Esophagus squamous epithelium (tissue), 4 donors: ENCODE results near the gene FAM174C.

Experiments used
- POLR2A ChIP-seq, 4 donors: fragments of 450-650 bp; IDR thresholded peaks; one replicate each; pipeline ENCODE4 v1.6.1; 2017; ENCODE audit warnings: antibody characterized with exemption in 4 of 4, mild to moderate bottlenecking in 4 of 4, moderate library complexity in 3 of 4
- TF ChIP-seq, protein P1 (sequence below), 6 experiments: fragments of 450-650 bp in 4 of 6; fragments of 200-600 bp in 2 of 6; sonication (generic) in 2 of 6; IDR thresholded peaks; one replicate each; pipeline ENCODE4 v1.5.1; 2016 to 2019; ENCODE audit warnings: antibody characterized with exemption in 6 of 6, mild to moderate bottlenecking in 4 of 6, moderate library complexity in 4 of 6

DNA sequence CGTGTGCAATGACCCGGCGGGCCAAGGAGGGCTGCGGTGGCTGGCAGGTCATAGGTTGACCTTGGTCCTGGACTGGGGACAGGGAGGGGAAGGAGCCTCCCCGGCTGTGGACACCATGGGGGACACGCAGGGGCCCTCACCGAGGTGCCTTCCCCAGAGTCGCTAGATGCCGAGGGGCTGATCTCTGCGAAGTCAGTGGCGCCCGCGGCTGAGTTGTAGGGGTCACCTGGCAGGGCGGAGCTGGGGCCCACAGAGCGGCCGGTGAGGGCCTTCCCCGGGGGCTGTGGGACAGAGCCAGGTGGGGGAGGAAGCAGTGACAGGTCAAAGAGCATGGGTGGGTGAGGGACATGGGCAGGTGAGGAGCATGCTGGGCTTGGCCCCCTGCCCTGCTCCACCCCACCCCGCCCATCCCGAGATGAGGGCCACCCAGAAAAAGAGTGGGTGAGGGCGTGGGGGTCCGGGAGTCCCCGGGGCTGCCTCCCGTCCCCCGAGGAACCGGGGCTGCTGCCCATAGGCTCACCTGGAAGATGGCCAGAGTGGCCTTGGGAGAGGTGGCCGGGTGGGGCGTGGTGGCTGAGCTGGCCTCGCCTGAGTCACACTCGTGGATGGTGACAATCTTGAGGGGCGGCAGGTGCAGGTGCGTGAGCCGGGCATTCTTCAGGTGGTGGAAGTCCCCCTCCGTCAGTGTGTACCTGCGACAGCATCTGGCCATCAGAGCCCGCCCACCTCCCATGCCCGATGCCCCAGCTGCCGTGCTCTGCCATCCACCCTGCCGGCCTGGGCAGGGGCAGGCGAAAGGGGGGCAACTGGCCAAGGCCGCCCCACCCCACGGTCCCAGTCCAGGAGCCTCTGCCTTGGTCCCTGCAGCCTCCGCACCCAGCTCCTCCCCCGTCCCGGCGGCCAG, 41.0 kb upstream of the FAM174C start:
- TF ChIP-seq, protein P1, sequence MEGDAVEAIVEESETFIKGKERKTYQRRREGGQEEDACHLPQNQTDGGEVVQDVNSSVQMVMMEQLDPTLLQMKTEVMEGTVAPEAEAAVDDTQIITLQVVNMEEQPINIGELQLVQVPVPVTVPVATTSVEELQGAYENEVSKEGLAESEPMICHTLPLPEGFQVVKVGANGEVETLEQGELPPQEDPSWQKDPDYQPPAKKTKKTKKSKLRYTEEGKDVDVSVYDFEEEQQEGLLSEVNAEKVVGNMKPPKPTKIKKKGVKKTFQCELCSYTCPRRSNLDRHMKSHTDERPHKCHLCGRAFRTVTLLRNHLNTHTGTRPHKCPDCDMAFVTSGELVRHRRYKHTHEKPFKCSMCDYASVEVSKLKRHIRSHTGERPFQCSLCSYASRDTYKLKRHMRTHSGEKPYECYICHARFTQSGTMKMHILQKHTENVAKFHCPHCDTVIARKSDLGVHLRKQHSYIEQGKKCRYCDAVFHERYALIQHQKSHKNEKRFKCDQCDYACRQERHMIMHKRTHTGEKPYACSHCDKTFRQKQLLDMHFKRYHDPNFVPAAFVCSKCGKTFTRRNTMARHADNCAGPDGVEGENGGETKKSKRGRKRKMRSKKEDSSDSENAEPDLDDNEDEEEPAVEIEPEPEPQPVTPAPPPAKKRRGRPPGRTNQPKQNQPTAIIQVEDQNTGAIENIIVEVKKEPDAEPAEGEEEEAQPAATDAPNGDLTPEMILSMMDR (IDR thresholded peaks at IDR 0.05): no peak
- TF ChIP-seq POLR2A (IDR thresholded peaks at IDR 0.05): no peak
